HepG2 (cell line): ENCODE data around the gene ARHGAP31. TPM values are rescaled to one million over a fixed set of nuclear protein-coding genes. Genes with fewer than 3 reads are reported as not detected.

Experiments used
- ATAC-seq: fragments of 200-7000 bp; cut with Tn5 transposase; 3 replicates; pipeline ENCODE4 v1.9.1; 2020; ENCODE audit warnings: mild to moderate bottlenecking, moderate library complexity
- BruUV-seq: library from RNA; stranded (reverse); fragments of 400-500 nt; replicated peaks from 2 replicates; lab custom pipeline; 2021; lab: Mats Ljungman, UMichigan
- CTCF ChIA-PET: fragments of 300-600 bp; formaldehyde crosslinking; extraction: SDS; loops from one replicate; lab custom pipeline; 2021; ENCODE audit warnings: low total read pairs, inconsistent platforms, low intra/inter-chr PET ratio; lab: Yijun Ruan, JAX
- POLR2A ChIA-PET: fragments of 350-600 bp; sonication (Branson Sonifier 250); formaldehyde crosslinking; loops from one replicate; lab custom pipeline; 2020; ENCODE audit warnings: antibody characterized with exemption, inconsistent platforms; lab: Yijun Ruan, JAX
- DNase-seq: peaks from one replicate; pipeline ENCODE4 v3.0.0-alpha.2; 2015; ENCODE audit warnings: low spot score
- FAIRE-seq: peaks from 3 replicates; lab custom pipeline; 2011; peaks lifted over from hg19 to GRCh38; lab: Jason Lieb, UNC
- H2AFZ ChIP-seq: one replicate; pipeline ENCODE4 v1.6.1; 2011; ENCODE audit warnings: low read length, inconsistent platforms
- H3K27ac ChIP-seq: fragments of 300-600 bp; 3 replicates; pipeline ENCODE4 v1.8.0; 2011; ENCODE audit warnings: mixed run types, mild to moderate bottlenecking, mixed read lengths, low read length, inconsistent platforms; ENCODE audit not compliant: insufficient read depth; ENCODE audit errors: extremely low read length
- H3K27me3 ChIP-seq, 2 experiments: fragments of 200-600 bp in 1 of 2; 2 replicates in 1 of 2; 3 replicates in 1 of 2; pipeline versions ENCODE4 v1.6.0 to v1.8.0; 2011; ENCODE audit warnings: low read length in 2 of 2, mild to moderate bottlenecking in 2 of 2, moderate library complexity in 2 of 2, inconsistent platforms in 1 of 2; ENCODE audit not compliant: insufficient read depth in 2 of 2, control insufficient read depth in 1 of 2
- H3K36me3 ChIP-seq, 2 experiments: fragments of 200-600 bp in 1 of 2; replicated peaks in 1 of 2; 2 replicates in 1 of 2; 3 replicates in 1 of 2; pipeline versions ENCODE4 v1.5.1 to v1.8.0; 2011; ENCODE audit warnings: low read length in 2 of 2, inconsistent platforms in 1 of 2; ENCODE audit not compliant: insufficient read depth in 2 of 2, control insufficient read depth in 1 of 2
- H3K4me1 ChIP-seq: 2 replicates; pipeline ENCODE4 v1.5.1; 2012; ENCODE audit warnings: low read length, inconsistent platforms; ENCODE audit not compliant: insufficient read depth
- H3K4me2 ChIP-seq: 2 replicates; pipeline ENCODE4 v1.6.0; 2011; ENCODE audit warnings: low read depth, low read length, inconsistent platforms
- H3K4me3 ChIP-seq, 3 experiments: fragments of 200-600 bp in 1 of 3; sonication (generic), shearing (Covaris generic) in 1 of 3; replicated peaks in 1 of 3; 2 replicates each; pipeline ENCODE4 v1.5.1; 2011 to 2016; ENCODE audit warnings: low read length in 3 of 3, inconsistent platforms in 2 of 3, low read depth in 2 of 3, mild to moderate bottlenecking in 2 of 3, control low read depth in 1 of 3, mixed read lengths in 1 of 3; ENCODE audit not compliant: insufficient read depth in 1 of 3
- H3K79me2 ChIP-seq: one replicate; pipeline ENCODE4 v1.6.1; 2011; ENCODE audit warnings: low read length, inconsistent platforms; ENCODE audit not compliant: insufficient read depth
- H3K9ac ChIP-seq: 2 replicates; pipeline ENCODE4 v1.6.0; 2011; ENCODE audit warnings: mild to moderate bottlenecking, low read depth, low read length, inconsistent platforms; ENCODE audit not compliant: insufficient read depth
- H3K9me3 ChIP-seq: 2 replicates; pipeline ENCODE4 v1.5.1; 2012; ENCODE audit warnings: mild to moderate bottlenecking, low read length
- H4K20me1 ChIP-seq: 2 replicates; pipeline ENCODE4 v1.6.0; 2011; ENCODE audit warnings: inconsistent platforms, mild to moderate bottlenecking, low read length, moderate library complexity; ENCODE audit not compliant: insufficient read depth
- AKNA ChIP-seq: sonication (generic); formaldehyde crosslinking; IDR thresholded peaks from 2 replicates; pipeline ENCODE4 v1.4.0; 2020; ENCODE audit warnings: missing genetic modification reagents, borderline replicate concordance
- CC2D1A ChIP-seq: sonication (generic); formaldehyde crosslinking; IDR thresholded peaks from 2 replicates; pipeline ENCODE4 v1.8.1; 2023; ENCODE audit warnings: mild to moderate bottlenecking, missing genetic modification reagents
- DDIT3 ChIP-seq: sonication (generic); formaldehyde crosslinking; IDR thresholded peaks from 2 replicates; pipeline ENCODE4 v1.4.0; 2020; ENCODE audit warnings: mild to moderate bottlenecking, missing genetic modification reagents
- FOXO1 ChIP-seq: sonication (generic); formaldehyde crosslinking; IDR thresholded peaks from 2 replicates; pipeline ENCODE4 v1.4.0; 2020; ENCODE audit warnings: missing genetic modification reagents
- HNRNPLL ChIP-seq: fragments of 200-400 bp; formaldehyde crosslinking; IDR thresholded peaks from 2 replicates; pipeline ENCODE4 v1.6.1; 2017; ENCODE audit warnings: mild to moderate bottlenecking, low read depth, low read length; ENCODE audit not compliant: poor library complexity, severe bottlenecking
- HOMEZ ChIP-seq: IDR thresholded peaks from 2 replicates; pipeline ENCODE4 v1.6.1; 2016; ENCODE audit warnings: low read depth
- NCOA5 ChIP-seq: sonication (generic); formaldehyde crosslinking; IDR thresholded peaks from 2 replicates; pipeline ENCODE4 v1.4.0; 2020; ENCODE audit warnings: missing genetic modification reagents
- NFE2L2 ChIP-seq: fragments of 150-350 bp; IDR thresholded peaks from 2 replicates; pipeline ENCODE4 v1.6.1; 2014; ENCODE audit warnings: low read length
- ZBTB2 ChIP-seq: sonication (generic); formaldehyde crosslinking; IDR thresholded peaks from 2 replicates; pipeline ENCODE4 v1.8.0; 2022; ENCODE audit warnings: low read depth, missing genetic modification reagents
- ZNF646 ChIP-seq: sonication (generic); formaldehyde crosslinking; IDR thresholded peaks from 2 replicates; pipeline ENCODE4 v1.9.0; 2021; ENCODE audit warnings: mild to moderate bottlenecking, missing genetic modification reagents
- WGBS: methylation state at CpG from one replicate; pipeline ENCODE4 v1.1.6; 2017; ENCODE audit warnings: low lambda C conversion rate; 5-methylcytosine and 5-hydroxymethylcytosine counted together
- in situ Hi-C: cut with HindIII; loops from 2 replicates; pipeline ENCODE4 v1.10.0; 2017; ENCODE audit warnings: low pct_unique_long_range_greater_than_20kb; ENCODE audit not compliant: extremely low pct_ligation_motif_present
- intact Hi-C: fragments of 100-400 bp; cut with micrococcal nuclease; formaldehyde crosslinking; loops from one replicate; pipeline ENCODE4 v1.10.0; 2022; ENCODE audit not compliant: unreplicated experiment
- polyA plus RNA-seq, 8 experiments: library from polyadenylated mRNA; depleted of rRNA in 3 of 8; stranded (reverse) in 7 of 8; unstranded in 1 of 8; fragments of >200 nt; fragmentation: Illumina TruSeq in 4 of 8; extraction: Trizol in 4 of 8; gene quantifications; 2 replicates each; pipeline versions ENCODE4 v1.2.1 to v1.2.3, GENCODE V29; 2011 to 2016; ENCODE audit warnings: low read depth in 4 of 8, missing spikeins in 1 of 8, mixed read lengths in 1 of 8; ENCODE audit not compliant: insufficient read depth in 1 of 8
- total RNA-seq, 5 experiments: library from RNA; depleted of rRNA; stranded (reverse); fragments of >200 nt; fragmentation: Illumina TruSeq; extraction: Trizol; gene quantifications; 2 replicates each; pipeline ENCODE4 v1.2.3, GENCODE V29; 2016; ENCODE audit warnings: low read depth in 1 of 5

The ARHGAP31 gene
- total and polyA plus RNA-seq, 2 of the 13 experiments (the other 11 are each of a cell fraction or from before 2014, with no cell fraction given), result not detected

GRCh38 chr3:119310071-119310470 lies 15.9 kb downstream of the ARHGAP31 start:
- intact Hi-C loops (loop anchor here (5.0 kb wide), 1 partner anchor 312 kb away; no protein-coding TSS in a partner anchor), in situ Hi-C loops (no loop called here)
- ATAC-seq (no peak), DNase-seq (no peak), FAIRE-seq (no peak)
- Histone ChIP-seq H3K79me2 (no peaks in the 10 kb centered on the region), H3K27ac (no peak overlapping the region), H3K27me3 (no peaks in the 10 kb centered on the region; a peak in 2 of 5 replicates), H3K4me1 (no peaks in the 10 kb centered on the region), H3K4me3 (no peak overlapping the region), H2AFZ (no peak overlapping the region), H3K9ac (no peak overlapping the region), H3K4me2 (no peak overlapping the region), H3K9me3 (no peaks in the 10 kb centered on the region), H4K20me1 (no peaks in the 10 kb centered on the region), H3K36me3 (no peaks in the 10 kb centered on the region)
- BruUV-seq, result no TSS peak
- CTCF ChIA-PET, result no interaction called here
- POLR2A ChIA-PET, result no interaction called here
- 76% methylated on average over 3 of the region's 3 CpGs for WGBS
- TF ChIP-seq HOMEZ (CRISPR knock-in tag) (no peak), FOXO1 (CRISPR knock-in tag) (no peak), NFE2L2 (no peak), NCOA5 (CRISPR knock-in tag) (no peak), CC2D1A (no peak), ZBTB2 (CRISPR knock-in tag) (no peak), AKNA (CRISPR knock-in tag) (no peak), DDIT3 (no peak), HNRNPLL (no peak), ZNF646 (CRISPR knock-in tag) (no peak)
